ENCODE data around the gene PPP1R7.

DNA sequence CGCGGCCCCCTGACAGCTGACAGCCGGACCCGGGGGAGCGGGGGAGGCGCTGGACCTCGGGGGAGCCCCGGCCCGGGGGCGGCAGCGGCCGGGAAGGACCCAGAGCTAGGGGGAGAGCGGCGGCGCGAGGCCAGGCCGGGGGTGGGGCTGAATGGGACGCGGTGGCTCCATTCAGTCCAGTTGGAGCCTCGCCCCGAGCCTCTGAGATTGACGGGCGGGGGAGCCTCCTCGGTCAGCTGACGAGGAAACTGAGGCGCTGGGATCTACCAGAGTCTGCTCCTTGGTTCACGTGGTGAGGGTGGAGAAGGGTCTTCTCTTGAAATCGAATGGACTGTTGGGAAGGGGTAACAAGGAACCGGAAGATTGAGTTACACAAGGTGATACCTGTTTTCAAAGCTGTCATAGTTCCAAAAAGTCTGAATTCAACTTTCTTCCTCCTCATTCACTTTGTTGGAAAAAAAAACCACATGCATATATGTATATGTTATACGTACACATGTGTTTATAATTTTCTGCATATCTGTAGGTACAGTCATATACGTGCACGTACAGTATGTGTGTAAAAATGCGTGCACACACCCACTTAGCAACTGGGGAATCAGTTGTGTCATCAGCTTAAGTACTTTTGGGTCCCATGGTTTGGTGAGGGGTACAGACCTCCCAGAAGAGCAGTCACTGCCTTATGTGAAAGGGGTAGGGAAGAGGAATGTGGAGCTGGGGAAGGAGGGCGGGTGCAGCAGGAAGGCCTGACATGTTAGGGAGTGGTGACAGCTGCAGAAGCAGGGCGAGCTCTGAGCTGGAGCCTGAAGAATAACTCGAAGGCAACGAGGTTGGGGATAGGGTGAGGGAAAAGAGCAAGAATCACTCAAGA lies 628 bp downstream of the PPP1R7 start:
- no peak for TF ChIP-seq FOXM1 (IDR thresholded peaks at IDR 0.05; ENCODE audit: borderline replicate concordance, low read depth)
- TF ChIP-seq, protein P1, sequence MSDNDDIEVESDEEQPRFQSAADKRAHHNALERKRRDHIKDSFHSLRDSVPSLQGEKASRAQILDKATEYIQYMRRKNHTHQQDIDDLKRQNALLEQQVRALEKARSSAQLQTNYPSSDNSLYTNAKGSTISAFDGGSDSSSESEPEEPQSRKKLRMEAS (IDR thresholded peaks at IDR 0.05) = no peak; the same call in 1 of the 2 replicates
- TF ChIP-seq YY1 (IDR thresholded peaks at IDR 0.05; ENCODE audit: low read depth) = no peak
- TF ChIP-seq EP300 (IDR thresholded peaks at IDR 0.05; ENCODE audit: borderline replicate concordance) = no peak
- TF ChIP-seq RAD21 (IDR thresholded peaks at IDR 0.05; ENCODE audit: low read depth) = no peak
- TF ChIP-seq CEBPB (IDR thresholded peaks at IDR 0.05) = no peak
- TF ChIP-seq, protein P2, sequence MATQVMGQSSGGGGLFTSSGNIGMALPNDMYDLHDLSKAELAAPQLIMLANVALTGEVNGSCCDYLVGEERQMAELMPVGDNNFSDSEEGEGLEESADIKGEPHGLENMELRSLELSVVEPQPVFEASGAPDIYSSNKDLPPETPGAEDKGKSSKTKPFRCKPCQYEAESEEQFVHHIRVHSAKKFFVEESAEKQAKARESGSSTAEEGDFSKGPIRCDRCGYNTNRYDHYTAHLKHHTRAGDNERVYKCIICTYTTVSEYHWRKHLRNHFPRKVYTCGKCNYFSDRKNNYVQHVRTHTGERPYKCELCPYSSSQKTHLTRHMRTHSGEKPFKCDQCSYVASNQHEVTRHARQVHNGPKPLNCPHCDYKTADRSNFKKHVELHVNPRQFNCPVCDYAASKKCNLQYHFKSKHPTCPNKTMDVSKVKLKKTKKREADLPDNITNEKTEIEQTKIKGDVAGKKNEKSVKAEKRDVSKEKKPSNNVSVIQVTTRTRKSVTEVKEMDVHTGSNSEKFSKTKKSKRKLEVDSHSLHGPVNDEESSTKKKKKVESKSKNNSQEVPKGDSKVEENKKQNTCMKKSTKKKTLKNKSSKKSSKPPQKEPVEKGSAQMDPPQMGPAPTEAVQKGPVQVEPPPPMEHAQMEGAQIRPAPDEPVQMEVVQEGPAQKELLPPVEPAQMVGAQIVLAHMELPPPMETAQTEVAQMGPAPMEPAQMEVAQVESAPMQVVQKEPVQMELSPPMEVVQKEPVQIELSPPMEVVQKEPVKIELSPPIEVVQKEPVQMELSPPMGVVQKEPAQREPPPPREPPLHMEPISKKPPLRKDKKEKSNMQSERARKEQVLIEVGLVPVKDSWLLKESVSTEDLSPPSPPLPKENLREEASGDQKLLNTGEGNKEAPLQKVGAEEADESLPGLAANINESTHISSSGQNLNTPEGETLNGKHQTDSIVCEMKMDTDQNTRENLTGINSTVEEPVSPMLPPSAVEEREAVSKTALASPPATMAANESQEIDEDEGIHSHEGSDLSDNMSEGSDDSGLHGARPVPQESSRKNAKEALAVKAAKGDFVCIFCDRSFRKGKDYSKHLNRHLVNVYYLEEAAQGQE (IDR thresholded peaks at IDR 0.05; ENCODE audit: low read depth) = no peak

Measured in Ishikawa (cell line).